ENCODE results near the gene METTL24.
A peak's percentile ranks its signal among the peaks of the same experiment; 100 is the strongest.
"Not testable (repeated sequence)": the region's sequence is repeated elsewhere in the genome, so short reads cannot be mapped to it uniquely, and the experiment has no call there.

The METTL24 gene

DNA sequence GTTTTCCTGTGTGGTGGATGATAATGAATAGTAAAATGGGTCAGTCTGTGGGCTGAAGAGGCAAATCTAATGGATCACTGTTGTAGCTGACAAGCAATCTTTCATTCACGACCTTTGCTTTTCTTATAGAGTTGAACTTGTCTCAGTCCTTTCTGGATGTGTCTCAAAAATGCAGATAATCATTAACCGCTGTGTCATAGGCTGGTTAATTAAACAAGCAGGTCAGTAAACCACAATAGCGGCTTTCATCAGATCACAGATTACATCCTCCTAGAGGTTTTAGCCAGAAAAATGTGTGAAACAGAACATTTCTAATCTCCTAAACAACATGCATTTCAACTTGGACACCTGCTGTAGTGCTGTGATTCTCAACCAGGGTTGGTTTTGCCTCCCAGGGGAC lies 2.5 kb upstream of the METTL24 start:
- no peak for DNase-seq

- no peak for DNase-seq
Observed at GRCh38 chr6:110359556-110359955, 1.4 kb upstream of the METTL24 start.

DNA sequence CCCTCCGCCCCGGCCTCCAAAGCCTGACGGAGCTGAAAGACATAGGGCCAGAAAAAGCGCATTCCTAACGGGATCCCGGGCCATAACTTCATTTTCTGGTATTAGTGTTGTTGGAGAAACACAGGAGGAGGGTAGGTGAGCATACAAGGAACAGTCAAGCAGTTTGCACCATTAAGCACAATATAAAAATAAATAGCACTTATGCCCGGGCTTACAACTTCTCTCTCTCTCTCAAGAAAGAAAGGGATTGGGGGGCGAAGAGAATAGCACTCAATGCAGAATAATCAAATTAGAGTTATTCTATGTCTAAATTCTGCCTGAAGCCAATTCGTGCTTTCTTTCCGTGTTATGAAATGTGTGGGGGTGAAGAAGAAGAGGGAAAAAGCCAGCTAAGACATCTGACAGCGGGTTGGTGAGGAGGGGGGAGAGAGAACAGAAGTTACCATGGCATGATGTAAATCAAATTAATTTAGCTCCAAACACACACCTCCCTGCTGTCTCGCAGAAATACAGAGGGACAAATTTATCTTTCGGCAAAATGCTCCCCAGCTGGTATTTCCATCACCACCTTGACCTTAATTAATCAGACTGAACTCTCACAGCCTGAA lies 508 bp upstream of the METTL24 start:
- peak in 1 of 51 donors; percentile 78 for DNase-seq

GRCh38 chr6:110357298-110357663 lies 868 bp downstream of the METTL24 start:
- DNase-seq, result peak in 3 of 51 donors; percentile 10 to 43 (median 25)

DNA sequence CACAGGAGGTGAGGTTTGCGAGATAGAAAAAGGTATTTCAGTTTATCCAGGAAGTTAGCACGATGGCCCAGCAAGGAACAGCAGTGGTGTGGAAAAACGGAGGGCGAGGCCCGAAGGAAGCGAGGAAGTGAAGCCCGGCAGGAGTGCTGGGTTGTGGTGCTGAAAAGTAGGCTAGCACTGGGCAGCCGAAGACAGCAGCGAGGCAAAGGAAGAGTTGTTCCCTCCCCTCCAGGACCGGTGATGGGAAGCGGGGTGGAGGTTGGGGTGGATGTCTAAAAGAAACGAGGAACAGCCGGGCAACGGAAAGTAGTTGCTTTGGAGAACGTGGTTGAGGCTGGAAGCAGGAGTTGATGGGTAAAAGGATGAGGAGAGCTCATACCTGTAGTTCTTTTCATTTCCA lies 1.4 kb downstream of the METTL24 start:
- DNase-seq, result no peak

- DNase-seq, result peak in 2 of 51 donors; percentile 22 to 59
Observed at GRCh38 chr6:110355727-110356126, 2.4 kb downstream of the METTL24 start.

GRCh38 chr6:110355022-110355421 lies 3.1 kb downstream of the METTL24 start:
- no peak for DNase-seq

GRCh38 chr6:110354153-110354552 lies 4.0 kb downstream of the METTL24 start:
- DNase-seq, result no peak

GRCh38 chr6:110353457-110354001 lies 4.6 kb downstream of the METTL24 start:
- DNase-seq, result no peak

DNA sequence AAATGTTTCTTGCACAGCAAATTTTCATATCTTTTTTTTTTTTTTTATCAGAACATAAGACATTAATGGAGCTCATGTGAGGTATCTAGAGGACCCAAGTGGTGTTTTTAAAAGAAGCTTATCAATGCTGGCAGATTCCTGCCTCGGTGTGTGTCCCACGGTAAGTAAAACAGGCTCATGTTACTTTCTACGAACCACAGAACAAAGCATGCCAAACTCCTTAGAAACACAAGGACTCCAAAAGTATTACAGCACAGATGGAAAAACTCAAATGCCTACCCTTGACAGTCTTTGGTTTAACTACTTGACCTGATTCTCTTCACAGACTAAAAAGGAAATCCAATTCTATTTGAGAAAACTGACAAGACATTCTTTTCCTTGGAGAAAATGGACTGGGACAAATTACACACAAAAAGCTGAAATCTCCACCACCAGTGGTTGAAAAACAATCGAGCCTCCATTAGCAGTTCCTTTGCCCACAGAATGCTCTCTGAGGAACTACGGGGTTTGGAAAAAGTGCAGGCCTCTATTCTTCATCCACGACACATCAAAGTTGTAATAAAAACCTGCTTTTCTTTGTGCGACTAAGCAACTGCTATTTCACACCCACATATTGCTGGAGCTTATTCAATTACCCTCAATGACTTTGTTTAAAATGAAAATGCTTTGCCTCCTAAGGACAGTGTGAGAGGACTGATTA lies 5.4 kb downstream of the METTL24 start:
- peak in 1 of 51 donors; percentile 18 for DNase-seq

DNA sequence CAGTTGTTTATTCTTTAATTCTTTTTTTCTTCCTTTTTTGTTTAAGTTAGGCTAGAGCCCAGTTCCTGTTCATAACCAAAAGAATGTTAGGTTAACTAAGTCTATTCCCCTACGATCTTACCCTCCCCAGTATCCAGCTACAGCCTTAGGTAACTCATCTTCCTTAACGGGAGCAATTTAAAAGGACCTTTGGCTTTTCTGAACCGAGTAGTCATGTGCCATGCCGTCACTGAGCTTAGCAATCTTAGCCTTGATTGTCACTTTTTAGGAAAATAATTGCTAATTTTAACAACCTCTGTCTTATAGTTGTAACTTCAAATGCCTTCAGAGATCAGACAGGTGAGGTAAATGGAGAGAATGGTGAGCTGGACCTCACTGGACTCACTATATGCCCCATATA lies 6.2 kb downstream of the METTL24 start:
- DNase-seq, result no peak

- no peak for DNase-seq
Observed at GRCh38 chr6:110351546-110351945, 6.6 kb downstream of the METTL24 start.

DNA sequence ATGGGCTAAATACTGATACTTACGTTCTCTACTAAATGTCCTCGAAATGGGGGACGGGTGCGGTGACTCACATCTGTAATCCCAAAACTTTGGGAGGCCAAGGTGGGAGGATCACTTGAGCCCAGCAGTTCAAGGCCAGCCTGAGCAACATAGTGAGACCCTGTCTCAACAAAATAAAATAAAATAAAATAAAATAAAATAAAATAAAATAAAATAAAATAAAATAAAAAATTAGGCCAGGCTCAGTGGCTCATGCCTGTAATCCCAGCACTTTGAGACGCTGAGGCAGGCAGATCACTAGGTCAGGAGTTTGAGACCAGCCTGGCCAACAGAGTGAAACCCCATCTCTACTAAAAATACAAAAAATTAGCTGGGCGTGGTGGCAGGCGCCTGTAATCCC lies 7.6 kb downstream of the METTL24 start:
- DNase-seq, result not testable (repeated sequence)

DNA sequence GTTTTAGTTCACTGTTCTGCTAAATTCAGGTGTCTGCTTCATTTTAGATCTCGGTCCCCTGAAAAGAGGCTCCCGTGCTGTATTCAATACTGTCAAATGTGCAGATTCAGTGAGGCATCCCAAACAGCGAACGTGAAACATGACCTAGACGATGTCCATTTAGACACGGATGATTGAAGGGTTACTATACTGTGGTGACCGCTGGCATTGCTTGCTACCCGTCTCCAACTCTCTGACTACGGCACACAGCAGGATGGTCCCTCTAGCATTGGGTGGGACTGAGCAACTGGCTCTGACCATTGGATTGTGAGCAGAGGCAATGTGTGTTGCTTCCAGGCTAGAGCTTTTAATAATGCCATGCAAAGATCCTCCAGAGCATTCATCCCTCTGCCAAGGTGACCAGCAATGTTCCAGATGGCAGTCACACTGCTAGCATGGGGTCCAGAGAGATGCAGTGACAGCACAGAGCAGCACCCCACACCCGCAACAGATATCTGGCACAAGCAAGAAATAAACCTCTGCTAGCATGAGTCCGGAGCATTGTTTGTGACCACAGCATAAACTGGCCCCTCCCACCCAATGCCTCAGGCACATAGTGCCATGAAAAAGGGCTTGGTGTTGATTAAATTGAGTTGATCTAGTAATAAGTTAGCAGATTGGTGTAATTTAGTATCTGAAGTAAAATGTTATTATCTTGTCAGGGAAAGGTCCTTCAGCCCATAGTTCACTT lies 9.0 kb downstream of the METTL24 start:
- no peak for DNase-seq

DNA sequence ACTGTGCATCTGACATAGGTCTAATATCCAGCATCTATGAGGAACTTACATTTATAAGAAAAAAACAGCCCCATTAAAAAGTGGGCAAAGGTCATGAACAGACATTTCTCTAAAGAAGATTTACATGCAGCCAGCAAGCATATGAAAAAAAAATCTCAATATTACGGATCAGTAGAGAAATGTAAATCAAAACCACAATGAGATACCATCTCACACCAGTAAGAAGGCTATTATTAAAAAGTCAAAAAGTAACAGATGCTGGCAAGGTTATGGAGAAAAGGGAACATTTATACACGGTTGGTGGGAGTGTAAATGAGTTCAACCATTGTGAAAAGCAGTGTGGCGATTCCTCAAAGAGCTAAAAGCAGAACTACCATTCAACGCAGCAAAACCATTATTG lies 13.1 kb downstream of the METTL24 start:
- DNase-seq, result no peak

GRCh38 chr6:110342759-110343158 lies 15.4 kb downstream of the METTL24 start:
- DNase-seq, result no peak

DNA sequence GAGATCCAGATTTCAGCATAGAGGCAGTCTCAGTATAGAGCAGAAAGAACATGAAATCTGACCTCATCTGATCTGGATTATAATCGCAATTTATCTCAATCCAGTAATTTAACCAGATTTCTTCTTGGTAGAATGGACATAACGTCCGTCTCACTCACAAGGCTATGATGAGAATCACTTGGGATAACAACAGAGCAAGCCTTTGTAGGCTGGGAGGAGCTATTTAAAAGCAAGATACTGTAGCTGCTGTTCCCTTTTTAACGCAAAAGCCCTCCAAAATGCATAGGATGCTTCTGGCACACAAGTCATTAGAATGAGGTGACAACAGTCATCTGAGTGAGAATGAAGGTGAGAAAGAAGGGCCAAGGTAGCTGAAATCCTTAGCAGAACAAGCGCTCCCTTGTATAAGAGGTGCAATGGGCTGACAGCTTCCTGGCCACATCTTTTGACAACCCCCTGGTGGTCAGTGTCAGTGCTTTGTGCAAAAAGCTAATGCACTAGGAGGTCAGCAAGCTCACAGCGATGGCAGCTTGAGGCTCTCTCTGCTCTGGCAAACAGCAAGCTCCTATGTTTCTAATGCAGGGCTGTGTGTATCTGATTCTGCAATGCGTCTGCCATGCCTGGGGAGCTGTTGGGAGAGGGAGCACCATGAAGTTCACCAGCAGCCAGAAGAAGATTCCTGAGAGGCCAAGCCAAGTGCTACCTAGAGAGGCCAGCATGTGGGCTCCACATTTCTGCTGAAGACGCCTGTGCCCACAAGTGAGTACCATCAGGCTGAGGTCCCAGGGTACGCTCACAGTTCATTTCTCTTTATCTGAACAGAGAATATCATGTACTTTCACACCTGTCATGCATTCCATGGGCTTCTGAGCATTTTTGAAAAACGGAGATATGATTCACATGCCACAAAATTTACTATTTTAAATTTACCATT lies 16.2 kb downstream of the METTL24 start:
- peak in 1 of 51 donors; percentile 25 for DNase-seq

GRCh38 chr6:110341067-110341466 lies 17.1 kb downstream of the METTL24 start:
- DNase-seq, result no peak

DNA sequence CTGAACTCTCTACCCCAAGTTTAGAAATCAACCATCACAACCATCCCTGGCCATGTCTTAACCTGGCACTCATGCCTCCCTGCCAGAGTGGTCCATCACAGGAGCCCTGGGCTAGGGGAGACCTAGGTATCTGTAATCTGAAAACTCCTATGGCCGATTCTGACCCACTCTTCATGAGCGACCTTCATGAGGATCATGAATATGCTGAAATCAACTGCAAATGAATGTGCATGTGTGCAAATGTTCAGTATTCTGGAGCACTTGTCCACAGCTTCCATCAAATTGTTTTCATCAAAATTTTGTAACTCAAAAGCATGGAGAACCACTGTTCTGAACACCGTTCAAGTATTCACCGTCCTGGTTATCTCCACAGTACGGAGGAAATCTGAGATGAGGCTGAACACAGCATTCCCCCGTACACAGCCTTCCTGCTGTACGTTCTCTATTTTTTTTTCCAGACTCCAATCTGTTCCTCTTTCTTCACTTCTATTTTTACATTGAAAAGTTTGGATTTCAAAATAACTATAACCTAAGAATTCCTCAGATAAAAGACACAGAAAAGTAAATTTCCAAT lies 17.7 kb downstream of the METTL24 start:
- no peak for DNase-seq

GRCh38 chr6:110338820-110339470 lies 19.2 kb downstream of the METTL24 start:
- no peak for DNase-seq

All from hypothalamus (tissue), 51 donors.